ENCODE data around the gene TAF7L. TPM values are rescaled to one million over a fixed set of nuclear protein-coding genes. Genes with fewer than 3 reads are reported as not detected.
A peak's percentile ranks its signal among the peaks of the same experiment; 100 is the strongest.

TAF7L gene
- total and polyA plus RNA-seq, 2 experiments from 2014 or later, result 0.08 TPM; not detected in 1

DNA sequence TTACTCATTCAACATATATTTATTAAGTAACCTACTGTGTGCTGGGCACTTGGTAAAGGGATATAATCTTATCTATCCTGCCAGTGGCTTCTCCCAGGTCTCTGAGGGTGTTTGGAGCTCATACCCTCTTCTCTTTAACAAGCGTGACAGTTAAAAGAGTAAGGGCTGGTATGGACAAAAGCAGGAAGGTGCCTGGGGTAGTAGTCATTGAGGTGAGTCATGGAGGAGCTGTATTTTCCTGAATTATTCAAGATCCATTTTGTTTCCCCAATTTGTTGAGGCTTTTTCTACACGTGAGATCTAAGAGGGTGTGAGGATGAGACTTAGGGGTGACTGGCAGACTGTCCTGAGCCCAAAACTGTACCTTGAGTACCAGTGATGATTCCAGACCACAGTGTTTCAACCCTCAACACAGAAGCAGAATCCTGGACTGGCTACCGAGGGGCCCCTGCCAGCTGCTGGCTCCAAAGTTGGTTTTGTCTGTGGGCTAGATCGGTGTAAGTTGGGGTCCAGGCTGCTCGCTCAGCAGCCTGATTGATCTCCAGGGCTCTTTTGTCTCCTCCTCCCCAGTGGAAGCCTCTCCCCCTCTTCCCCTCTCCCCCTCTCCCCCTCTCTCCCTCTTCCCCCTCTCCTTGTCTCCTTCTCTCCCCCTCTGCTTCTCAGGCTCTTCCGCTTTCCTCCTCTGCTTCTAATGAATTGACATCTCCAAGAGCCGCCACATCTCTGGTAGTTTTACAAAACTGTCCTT lies 71.8 kb downstream of the TAF7L start, which contains the start of gene DRP2:
Gene DRP2, plus strand, starts transcription at position 671 of the 748 bp plus-strand sequence. CDS start 11,862 bp downstream, outside the sequence.
- DNase-seq (ENCODE audit: low spot score), result no peak
- Histone ChIP-seq H4K20me1 (ENCODE audit: insufficient read depth, poor library complexity, severe bottlenecking) (no peaks in the 10 kb centered on the region), H2AFZ (peak within 1 kb of the TSS; percentile 35), H3K27me3 (no peaks in the 10 kb centered on the region), H3K9me2 (replicated peaks; ENCODE audit: insufficient read depth) (no peaks in the 10 kb centered on the region), H3K9me3 (ENCODE audit: low read depth) (no peaks in the 10 kb centered on the region), H3K36me3 (replicated peaks; ENCODE audit: insufficient read depth, low read depth) (no peaks in the 10 kb centered on the region), H3K4me1 (ENCODE audit: insufficient read depth) (no peaks in the 10 kb centered on the region), H3K4me3 (no peak within 1 kb of the TSS), H3K79me2 (no peaks in the 10 kb centered on the region), H3K4me2 (peak within 1 kb of the TSS; percentile 46), H3K27ac (peak within 1 kb of the TSS; percentile 51)
- 62% methylated on average over 4 of the region's 7 CpGs for WGBS (ENCODE audit: low lambda C conversion rate, missing lambda C conversion rate)
- no peak for TF ChIP-seq EZH2phosphoT487 (IDR thresholded peaks at IDR 0.05; ENCODE audit: low read depth, severe bottlenecking, unreplicated experiment)
- TF ChIP-seq, protein P1, sequence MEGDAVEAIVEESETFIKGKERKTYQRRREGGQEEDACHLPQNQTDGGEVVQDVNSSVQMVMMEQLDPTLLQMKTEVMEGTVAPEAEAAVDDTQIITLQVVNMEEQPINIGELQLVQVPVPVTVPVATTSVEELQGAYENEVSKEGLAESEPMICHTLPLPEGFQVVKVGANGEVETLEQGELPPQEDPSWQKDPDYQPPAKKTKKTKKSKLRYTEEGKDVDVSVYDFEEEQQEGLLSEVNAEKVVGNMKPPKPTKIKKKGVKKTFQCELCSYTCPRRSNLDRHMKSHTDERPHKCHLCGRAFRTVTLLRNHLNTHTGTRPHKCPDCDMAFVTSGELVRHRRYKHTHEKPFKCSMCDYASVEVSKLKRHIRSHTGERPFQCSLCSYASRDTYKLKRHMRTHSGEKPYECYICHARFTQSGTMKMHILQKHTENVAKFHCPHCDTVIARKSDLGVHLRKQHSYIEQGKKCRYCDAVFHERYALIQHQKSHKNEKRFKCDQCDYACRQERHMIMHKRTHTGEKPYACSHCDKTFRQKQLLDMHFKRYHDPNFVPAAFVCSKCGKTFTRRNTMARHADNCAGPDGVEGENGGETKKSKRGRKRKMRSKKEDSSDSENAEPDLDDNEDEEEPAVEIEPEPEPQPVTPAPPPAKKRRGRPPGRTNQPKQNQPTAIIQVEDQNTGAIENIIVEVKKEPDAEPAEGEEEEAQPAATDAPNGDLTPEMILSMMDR (IDR thresholded peaks at IDR 0.05; ENCODE audit: poor library complexity), result no peak
- TF ChIP-seq EZH2 (IDR thresholded peaks at IDR 0.05; ENCODE audit: borderline replicate concordance), result no peak

Small RNAs within 50 kb of the gene (small RNA-seq; reads per million reads assigned to genes)
- not detected for gene RNU6-934P

Other genes starting within 250 kb of the TAF7L start
- 11.6 and 12.6 TPM in 2 replicates for gene TRMT2B, start 239.2 kb downstream of the TAF7L start, total RNA-seq
- 6.4 and 7.4 TPM in 2 replicates for gene TRMT2B, start 239.2 kb downstream of the TAF7L start, polyA plus RNA-seq
- 2.0 and 2.6 TPM in 2 replicates for gene TMEM35A, start 212.5 kb downstream of the TAF7L start, total RNA-seq
- 2.5 and 2.9 TPM in 2 replicates for gene TMEM35A, start 212.5 kb downstream of the TAF7L start, polyA plus RNA-seq
- gene CENPI, start 193.1 kb downstream of the TAF7L start, total RNA-seq, result 4.5 and 6.3 TPM in 2 replicates
- 0.42 and 0.78 TPM in 2 replicates for gene CENPI, start 193.1 kb downstream of the TAF7L start, polyA plus RNA-seq
- gene DRP2, start 71.5 kb downstream of the TAF7L start, total RNA-seq, result 0.40 and 0.84 TPM in 2 replicates
- 0.11 and 0.22 TPM in 2 replicates for gene DRP2, start 71.5 kb downstream of the TAF7L start, polyA plus RNA-seq
- 8.8 and 10.2 TPM in 2 replicates for gene TIMM8A, start 57.4 kb upstream of the TAF7L start, total RNA-seq
- 13.0 and 16.5 TPM in 2 replicates for gene TIMM8A, start 57.4 kb upstream of the TAF7L start, polyA plus RNA-seq
- gene BTK, start 94.9 kb upstream of the TAF7L start, total RNA-seq, result 0.70 and 0.96 TPM in 2 replicates
- gene BTK, start 94.9 kb upstream of the TAF7L start, polyA plus RNA-seq, result 0.62 and 1.4 TPM in 2 replicates
- 2,118 and 2,358 TPM in 2 replicates for gene RPL36A, start 99.7 kb upstream of the TAF7L start, total RNA-seq
- 245 and 263 TPM in 2 replicates for gene RPL36A, start 99.7 kb upstream of the TAF7L start, polyA plus RNA-seq
- gene GLA, start 116.6 kb upstream of the TAF7L start, total RNA-seq, result 134 and 147 TPM in 2 replicates
- 86.4 and 96.5 TPM in 2 replicates for gene GLA, start 116.6 kb upstream of the TAF7L start, polyA plus RNA-seq
- gene HNRNPH2, start 116.9 kb upstream of the TAF7L start, total RNA-seq, result 74.4 and 76.0 TPM in 2 replicates
- gene HNRNPH2, start 116.9 kb upstream of the TAF7L start, polyA plus RNA-seq, result 103 and 112 TPM in 2 replicates
- 5.0 and 8.3 TPM in 2 replicates for gene ARMCX4, start 194.1 kb upstream of the TAF7L start, total RNA-seq
- gene ARMCX4, start 194.1 kb upstream of the TAF7L start, polyA plus RNA-seq, result 5.2 and 6.2 TPM in 2 replicates

Measured in hepatocyte (in vitro differentiated cells).